ENCODE measurements around the gene ATP1B2. TPM values are rescaled to one million over a fixed set of nuclear protein-coding genes. Genes with fewer than 3 reads are reported as not detected.

Gene ATP1B2
- polyA plus RNA-seq, 1 of the 3 experiments (the other 2 are of a cell fraction): 0.05 TPM

DNA sequence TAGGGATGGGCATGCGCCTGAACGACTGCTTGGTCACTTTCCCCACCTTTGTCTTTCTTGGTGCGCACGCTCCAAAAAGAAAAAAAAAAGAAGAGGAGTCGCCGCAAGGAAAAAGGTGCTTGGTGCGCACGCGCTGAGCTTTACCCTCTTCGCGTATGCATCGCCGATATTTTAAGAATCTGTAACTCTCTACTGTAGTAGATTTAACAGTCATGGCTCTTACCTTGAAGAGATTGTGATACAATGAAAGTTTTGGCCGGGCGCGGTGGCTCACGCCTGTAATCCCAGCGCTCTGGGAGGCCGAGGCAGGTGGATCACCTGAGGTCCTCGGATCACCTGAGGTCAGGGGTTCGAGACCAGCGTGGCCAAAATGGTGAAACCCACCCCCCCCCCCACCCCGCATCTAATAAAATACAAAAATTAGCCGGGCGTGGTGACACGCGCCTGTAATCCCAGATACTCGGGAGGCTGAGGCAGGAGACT lies 35.4 kb upstream of the ATP1B2 start:
- Histone ChIP-seq H3K79me2 (ENCODE audit: insufficient read depth) (peaks cover 41% of the 10 kb centered on the region), H2AFZ (ENCODE audit: low read depth) (peak overlapping the region; percentile 79; the same call in 1 of the 2 replicates), H3K9ac (peak overlapping the region; percentile 57; the same call in 1 of the 2 replicates), H3K9me2 (no peaks in the 10 kb centered on the region), H3K27ac (ENCODE audit: low read depth in 2 of 2, low read length in 1 of 2) (peak overlapping the region; percentile 71 to 84; a peak in 3 of 4 replicates), H3K4me3 (ENCODE audit: low read depth in 2 of 2, low read length in 1 of 2) (peak overlapping the region; percentile 46 to 58), H3F3A (replicated peaks; ENCODE audit: insufficient read depth) (peaks cover 4% of the 10 kb centered on the region), H4K20me1 (ENCODE audit: insufficient read depth) (peaks cover 38% of the 10 kb centered on the region), H3K9me3 (no peaks in the 10 kb centered on the region), H3K36me3 (replicated peaks in 1 of 2; ENCODE audit: control insufficient read depth in 1 of 2, insufficient read depth in 2 of 2, low read length in 1 of 2) (peaks cover 8 to 14% of the 10 kb centered on the region in 2 experiments), H3K4me2 (peak overlapping the region; percentile 78), H3K27me3 (ENCODE audit: insufficient read depth) (no peaks in the 10 kb centered on the region), H3K4me1 (ENCODE audit: control insufficient read depth in 1 of 2, insufficient read depth in 2 of 2, low read depth in 1 of 2, low read length in 1 of 2) (peaks cover 0 to 18% of the 10 kb centered on the region in 2 experiments; a peak in 3 of 4 replicates)
- no peak for TF ChIP-seq FOXJ3 (CRISPR knock-in tag; IDR thresholded peaks at IDR 0.05)
- no peak for TF ChIP-seq YY1 (IDR thresholded peaks at IDR 0.05; ENCODE audit: low read depth)
- TF ChIP-seq EP300 (IDR thresholded peaks at IDR 0.05; ENCODE audit: borderline replicate concordance in 1 of 2, low read depth in 1 of 2, low read length in 1 of 2): no peak
- no peak for TF ChIP-seq TCF12 (IDR thresholded peaks at IDR 0.05)
- no peak for TF ChIP-seq USF2 (IDR thresholded peaks at IDR 0.05; ENCODE audit: borderline replicate concordance, low read depth, low read length)
- TF ChIP-seq TAF1 (IDR thresholded peaks at IDR 0.05; ENCODE audit: borderline replicate concordance, low read depth, low read length): peak; percentile 52; the same call in 1 of the 2 replicates
- TF ChIP-seq EZH2phosphoT487 (IDR thresholded peaks at IDR 0.05; ENCODE audit: borderline replicate concordance, low read depth): no peak
- TF ChIP-seq SIN3A (IDR thresholded peaks at IDR 0.05; ENCODE audit: borderline replicate concordance, low read depth, low read length): no peak
- no peak for TF ChIP-seq RCOR1 (IDR thresholded peaks at IDR 0.05; ENCODE audit: low read length)
- TF ChIP-seq PBX3 (IDR thresholded peaks at IDR 0.05): no peak
- TF ChIP-seq FOSL2 (IDR thresholded peaks at IDR 0.05; ENCODE audit: borderline replicate concordance, low read depth): no peak
- no peak for TF ChIP-seq SMC3 (IDR thresholded peaks at IDR 0.05; ENCODE audit: low read depth, low read length)
- TF ChIP-seq, protein P1, sequence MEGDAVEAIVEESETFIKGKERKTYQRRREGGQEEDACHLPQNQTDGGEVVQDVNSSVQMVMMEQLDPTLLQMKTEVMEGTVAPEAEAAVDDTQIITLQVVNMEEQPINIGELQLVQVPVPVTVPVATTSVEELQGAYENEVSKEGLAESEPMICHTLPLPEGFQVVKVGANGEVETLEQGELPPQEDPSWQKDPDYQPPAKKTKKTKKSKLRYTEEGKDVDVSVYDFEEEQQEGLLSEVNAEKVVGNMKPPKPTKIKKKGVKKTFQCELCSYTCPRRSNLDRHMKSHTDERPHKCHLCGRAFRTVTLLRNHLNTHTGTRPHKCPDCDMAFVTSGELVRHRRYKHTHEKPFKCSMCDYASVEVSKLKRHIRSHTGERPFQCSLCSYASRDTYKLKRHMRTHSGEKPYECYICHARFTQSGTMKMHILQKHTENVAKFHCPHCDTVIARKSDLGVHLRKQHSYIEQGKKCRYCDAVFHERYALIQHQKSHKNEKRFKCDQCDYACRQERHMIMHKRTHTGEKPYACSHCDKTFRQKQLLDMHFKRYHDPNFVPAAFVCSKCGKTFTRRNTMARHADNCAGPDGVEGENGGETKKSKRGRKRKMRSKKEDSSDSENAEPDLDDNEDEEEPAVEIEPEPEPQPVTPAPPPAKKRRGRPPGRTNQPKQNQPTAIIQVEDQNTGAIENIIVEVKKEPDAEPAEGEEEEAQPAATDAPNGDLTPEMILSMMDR (IDR thresholded peaks at IDR 0.05): no peak
- TF ChIP-seq GATA2 (CRISPR knock-in tag; IDR thresholded peaks at IDR 0.05): no peak
- TF ChIP-seq MEF2A (IDR thresholded peaks at IDR 0.05; ENCODE audit: borderline replicate concordance, low read depth): no peak
- TF ChIP-seq RAD21 (IDR thresholded peaks at IDR 0.05; ENCODE audit: low read length): no peak
- no peak for TF ChIP-seq RXRA (IDR thresholded peaks at IDR 0.05; ENCODE audit: borderline replicate concordance, low read depth)
- TF ChIP-seq CHD2 (IDR thresholded peaks at IDR 0.05; ENCODE audit: low read length, partially characterized antibody): no peak
- no peak for TF ChIP-seq USF1 (IDR thresholded peaks at IDR 0.05; ENCODE audit: borderline replicate concordance, low read depth)
- no peak for TF ChIP-seq JUND (IDR thresholded peaks at IDR 0.05)
- no peak for TF ChIP-seq RFX5 (IDR thresholded peaks at IDR 0.05; ENCODE audit: low read length)
- no peak for TF ChIP-seq TEAD4 (IDR thresholded peaks at IDR 0.05; ENCODE audit: borderline replicate concordance, insufficient read depth)
- TF ChIP-seq, protein P2, sequence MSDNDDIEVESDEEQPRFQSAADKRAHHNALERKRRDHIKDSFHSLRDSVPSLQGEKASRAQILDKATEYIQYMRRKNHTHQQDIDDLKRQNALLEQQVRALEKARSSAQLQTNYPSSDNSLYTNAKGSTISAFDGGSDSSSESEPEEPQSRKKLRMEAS (IDR thresholded peaks at IDR 0.05; ENCODE audit: low read depth): peak; percentile 2; the same call in 1 of the 2 replicates
- peak; percentile 94 for TF ChIP-seq NRF1 (IDR thresholded peaks at IDR 0.05; ENCODE audit: low read depth, low read length)
- TF ChIP-seq IRF3 (IDR thresholded peaks at IDR 0.05; ENCODE audit: low read depth, low read length): no peak
- TF ChIP-seq MXI1 (IDR thresholded peaks at IDR 0.05; ENCODE audit: low read depth, low read length): peak; percentile 44; the same call in 1 of the 2 replicates
- no peak for TF ChIP-seq NFIC (IDR thresholded peaks at IDR 0.05; ENCODE audit: borderline replicate concordance)
- POLR2A ChIA-PET: interaction anchor here (0.7 to 2.4 kb wide), 8 partner anchors 12 to 72 kb away, joined by 3 to 19 read pairs (median 6); partner anchors contain the start of genes CD68, SAT2, TP53 and WRAP53
- WGBS (ENCODE audit: low lambda C conversion rate): 4% methylated on average over 28 of the region's 28 CpGs
- DNase-seq: no peak
- CTCF ChIA-PET: interaction anchor here (0.6 to 2.1 kb wide), 7 partner anchors 12 to 73 kb away, joined by 3 to 14 read pairs (median 8); partner anchors contain the start of genes MPDU1, SAT2, SOX15 and TP53
